ENCODE data around the gene HIP1. TPM values are rescaled to one million over a fixed set of nuclear protein-coding genes. Genes with fewer than 3 reads are reported as not detected.
"Not testable (repeated sequence)": the region's sequence is repeated elsewhere in the genome, so short reads cannot be mapped to it uniquely, and the experiment has no call there.

Gene HIP1
- total RNA-seq, 2 experiments from 2014 or later, result 5.2 to 5.6 TPM

GRCh38 chr7:75613351-75613750, 125.4 kb downstream of the HIP1 start:
- ChIA-PET POLR2A (no interaction called here), CTCF (interaction anchor here (0.9 kb wide), 1 partner anchor 149 kb away, joined by 3 read pairs; no protein-coding TSS in a partner anchor)
- no peak overlapping the region for H3K27ac Mint-ChIP-seq

GRCh38 chr7:75611557-75612178, 127.1 kb downstream of the HIP1 start:
- Mint-ChIP-seq H3K9me3 (no peaks in the 10 kb centered on the region), H3K27ac (no peak overlapping the region), H3K4me3 (no peak overlapping the region), H3K4me1 (ENCODE audit: low read depth) (peaks cover 2% of the 10 kb centered on the region), H3K27me3 (no peaks in the 10 kb centered on the region), H3K36me3 (ENCODE audit: low read depth) (no peaks in the 10 kb centered on the region)
- ATAC-seq (no peak), DNase-seq (no peak)
- TF ChIP-seq CTCF (IDR thresholded peaks at IDR 0.05), result no peak
- intact Hi-C loops (cut with micrococcal nuclease), result no loop called here
- ChIA-PET CTCF (no interaction called here), POLR2A (no interaction called here)

More at GRCh38 chr7:75613351-75613750, 125.4 kb downstream of the HIP1 start:
- Mint-ChIP-seq H3K9me3 (no peaks in the 10 kb centered on the region), H3K4me3 (no peak overlapping the region), H3K4me1 (ENCODE audit: low read depth) (peaks cover 15% of the 10 kb centered on the region), H3K27me3 (no peaks in the 10 kb centered on the region), H3K36me3 (ENCODE audit: low read depth) (no peaks in the 10 kb centered on the region)
- TF ChIP-seq CTCF (IDR thresholded peaks at IDR 0.05), result no peak
- DNase-seq, result no peak
- no peak for ATAC-seq
- intact Hi-C loops (cut with micrococcal nuclease), result no loop called here

GRCh38 chr7:75609416-75609815, 129.3 kb downstream of the HIP1 start:
- H3K9me3 Mint-ChIP-seq; H3K27ac Mint-ChIP-seq; intact Hi-C loops (cut with micrococcal nuclease); ATAC-seq; H3K4me3 Mint-ChIP-seq; H3K36me3 Mint-ChIP-seq (ENCODE audit: low read depth); POLR2A ChIA-PET; H3K27me3 Mint-ChIP-seq; CTCF ChIA-PET; DNase-seq; H3K4me1 Mint-ChIP-seq (ENCODE audit: low read depth): not testable (repeated sequence)

- CTCF ChIA-PET, result no interaction called here
- POLR2A ChIA-PET, result no interaction called here
- Mint-ChIP-seq H3K4me3 (no peak overlapping the region), H3K4me1 (ENCODE audit: low read depth) (no peaks in the 10 kb centered on the region), H3K9me3 (no peaks in the 10 kb centered on the region), H3K27ac (no peak overlapping the region), H3K36me3 (ENCODE audit: low read depth) (no peaks in the 10 kb centered on the region), H3K27me3 (no peaks in the 10 kb centered on the region)
- TF ChIP-seq CTCF (IDR thresholded peaks at IDR 0.05), result no peak
- ATAC-seq (no peak), DNase-seq (no peak)
- intact Hi-C loops (cut with micrococcal nuclease), result no loop called here
These were observed 130.2 kb downstream of the HIP1 start for GRCh38 chr7:75608451-75609122.

GRCh38 chr7:75604408-75604807, 134.3 kb downstream of the HIP1 start:
- H3K4me3 Mint-ChIP-seq, result no peak overlapping the region
- no peak for TF ChIP-seq CTCF (IDR thresholded peaks at IDR 0.05)
- no peaks in the 10 kb centered on the region for H3K36me3 Mint-ChIP-seq (ENCODE audit: low read depth)
- ChIA-PET CTCF (no interaction called here), POLR2A (no interaction called here)
- intact Hi-C loops (cut with micrococcal nuclease), result no loop called here
- ATAC-seq, result no peak
- H3K27ac Mint-ChIP-seq, result no peak overlapping the region
- no peaks in the 10 kb centered on the region for H3K9me3 Mint-ChIP-seq
- H3K27me3 Mint-ChIP-seq, result no peaks in the 10 kb centered on the region
- H3K4me1 Mint-ChIP-seq (ENCODE audit: low read depth), result no peaks in the 10 kb centered on the region
- DNase-seq, result no peak

- CTCF ChIA-PET; H3K27me3 Mint-ChIP-seq; H3K4me3 Mint-ChIP-seq; H3K9me3 Mint-ChIP-seq; intact Hi-C loops (cut with micrococcal nuclease); DNase-seq; H3K36me3 Mint-ChIP-seq (ENCODE audit: low read depth); H3K27ac Mint-ChIP-seq; H3K4me1 Mint-ChIP-seq (ENCODE audit: low read depth); ATAC-seq: not testable (repeated sequence)
- POLR2A ChIA-PET, result interaction anchor here (1.1 kb wide), 1 partner anchor 18 kb away, joined by 3 read pairs; no protein-coding TSS in a partner anchor
These were observed 135.9 kb downstream of the HIP1 start for GRCh38 chr7:75602831-75603230.

Data from activated CD8-positive, alpha-beta T cell treated with anti-CD3 and anti-CD28 coated beads for 36 hours (primary cell).